GM19463 (cell line): ENCODE measurements around the gene MEIOC.
"Not testable (repeated sequence)": the region's sequence is repeated elsewhere in the genome, so short reads cannot be mapped to it uniquely, and the experiment has no call there.

ENCODE experiments used
- ATAC-seq: cut with Tn5 transposase; IDR thresholded peaks from one replicate; pipeline ENCODE4 v1.9.1; 2021; ENCODE audit warnings: mild to moderate bottlenecking, moderate library complexity; ENCODE audit not compliant: unreplicated experiment

The MEIOC gene

GRCh38 chr17:44646280-44646679, 10.0 kb upstream of the MEIOC start:
- no peak for ATAC-seq

GRCh38 chr17:44647736-44648135, 8.5 kb upstream of the MEIOC start:
- no peak for ATAC-seq

- no peak for ATAC-seq
These were observed 7.3 kb upstream of the MEIOC start for GRCh38 chr17:44648963-44649362.

GRCh38 chr17:44651228-44651627, 5.0 kb upstream of the MEIOC start:
- ATAC-seq, result no peak

- no peak for ATAC-seq
These were observed 3.5 kb upstream of the MEIOC start for GRCh38 chr17:44652727-44653126.

- no peak for ATAC-seq
These were observed 2.9 kb upstream of the MEIOC start for GRCh38 chr17:44653384-44653783.

- no peak for ATAC-seq
These were observed 2.3 kb upstream of the MEIOC start for GRCh38 chr17:44653954-44654353.

GRCh38 chr17:44661835-44662234, 5.6 kb downstream of the MEIOC start:
- ATAC-seq, result no peak

- ATAC-seq, result no peak
These were observed 6.8 kb downstream of the MEIOC start for GRCh38 chr17:44663095-44663494.

- ATAC-seq, result no peak
These were observed 8.6 kb downstream of the MEIOC start for GRCh38 chr17:44664867-44665266.

- ATAC-seq, result no peak
These were observed 9.7 kb downstream of the MEIOC start for GRCh38 chr17:44666006-44666405.

- no peak for ATAC-seq
These were observed 16.3 kb downstream of the MEIOC start for GRCh38 chr17:44672479-44673093.

GRCh38 chr17:44673893-44674292, 17.6 kb downstream of the MEIOC start:
- ATAC-seq, result no peak

GRCh38 chr17:44677136-44677535, 20.9 kb downstream of the MEIOC start:
- ATAC-seq, result no peak

- ATAC-seq, result not testable (repeated sequence)
These were observed 27.0 kb downstream of the MEIOC start for GRCh38 chr17:44683303-44683702.

- no peak for ATAC-seq
These were observed 31.5 kb downstream of the MEIOC start for GRCh38 chr17:44687756-44688155.

- no peak for ATAC-seq
These were observed 31.9 kb downstream of the MEIOC start for GRCh38 chr17:44688200-44688599.

- no peak for ATAC-seq
These were observed 32.6 kb downstream of the MEIOC start for GRCh38 chr17:44688675-44689476.

GRCh38 chr17:44689477-44690217, 33.4 kb downstream of the MEIOC start, which contains the start of gene CCDC43:
TSS of gene CCDC43 (minus strand) at chr17:44689776. CDS start at chr17:44689753, 23 bp downstream.
- ATAC-seq, result no peak

GRCh38 chr17:44690746-44691306, 34.6 kb downstream of the MEIOC start:
- ATAC-seq, result not testable (repeated sequence)

GRCh38 chr17:44693609-44694008, 37.3 kb downstream of the MEIOC start:
- ATAC-seq, result no peak
